Activated T-helper 1 cell treated with Interleukin-2 at 50 U/mL for 16 hours (primary cell): ENCODE data around the gene STK32B.
"Not testable (repeated sequence)": the region's sequence is repeated elsewhere in the genome, so short reads cannot be mapped to it uniquely, and the experiment has no call there.

Source experiments
- DNase-seq: peaks from one replicate; pipeline ENCODE4 v3.0.0-alpha.2; 2020; ENCODE audit warnings: low read depth

Gene STK32B

DNA sequence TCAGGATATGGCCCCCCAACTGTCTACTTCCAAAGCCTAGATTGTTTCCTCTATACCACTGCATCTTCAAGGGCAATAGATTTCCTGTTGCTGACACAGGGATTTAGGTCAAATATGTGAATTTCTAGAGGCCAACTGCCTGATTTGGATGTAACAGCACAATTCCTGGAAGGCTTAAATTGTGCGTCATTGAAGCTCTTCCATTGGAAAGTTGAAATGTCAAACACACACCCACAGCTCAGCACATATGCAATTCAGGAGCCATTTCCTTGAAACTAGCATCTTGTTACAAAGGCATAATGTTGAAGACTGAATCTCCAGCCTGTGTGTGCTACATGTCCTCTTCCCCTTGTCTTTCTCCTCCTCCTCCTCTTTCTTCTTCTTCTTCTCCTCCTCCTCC lies 158.6 kb downstream of the STK32B start:
- no peak for DNase-seq

GRCh38 chr4:5211282-5211839 lies 160.1 kb downstream of the STK32B start:
- no peak for DNase-seq

DNA sequence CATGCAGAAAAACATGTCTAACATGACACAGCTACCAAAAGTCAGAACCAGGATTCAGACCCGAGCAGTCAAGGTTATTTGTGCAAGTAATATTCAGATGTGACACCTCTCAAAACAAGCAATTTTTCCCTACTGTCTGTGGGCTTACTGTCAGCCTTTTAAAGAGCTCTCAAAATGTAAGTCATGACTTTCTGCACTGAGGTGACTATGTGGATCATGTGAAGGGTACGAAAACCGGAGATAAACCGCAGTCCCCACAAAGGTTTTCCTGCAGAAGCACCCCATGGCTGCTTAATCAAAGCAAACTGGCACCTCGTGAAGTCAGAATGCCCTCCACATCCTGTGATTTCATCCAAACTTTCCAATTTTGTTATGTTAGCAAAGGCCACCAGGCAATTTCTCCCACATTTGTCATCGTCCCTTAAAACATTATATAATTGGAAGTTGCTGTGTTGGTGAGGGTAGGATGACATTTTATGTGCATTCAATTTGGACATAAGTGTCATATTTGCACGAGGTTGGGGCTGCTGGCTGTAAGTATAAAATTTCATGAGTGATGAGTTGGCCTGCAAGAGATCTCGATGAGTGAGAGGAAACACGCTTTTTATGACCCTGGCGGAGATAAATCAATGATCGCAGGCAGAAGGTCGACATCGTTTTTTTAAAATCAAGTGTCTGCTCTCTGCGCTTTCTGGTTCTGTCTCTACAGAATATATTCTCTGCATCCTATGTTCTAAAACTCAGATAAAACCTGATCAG lies 161.2 kb downstream of the STK32B start:
- no peak for DNase-seq

DNA sequence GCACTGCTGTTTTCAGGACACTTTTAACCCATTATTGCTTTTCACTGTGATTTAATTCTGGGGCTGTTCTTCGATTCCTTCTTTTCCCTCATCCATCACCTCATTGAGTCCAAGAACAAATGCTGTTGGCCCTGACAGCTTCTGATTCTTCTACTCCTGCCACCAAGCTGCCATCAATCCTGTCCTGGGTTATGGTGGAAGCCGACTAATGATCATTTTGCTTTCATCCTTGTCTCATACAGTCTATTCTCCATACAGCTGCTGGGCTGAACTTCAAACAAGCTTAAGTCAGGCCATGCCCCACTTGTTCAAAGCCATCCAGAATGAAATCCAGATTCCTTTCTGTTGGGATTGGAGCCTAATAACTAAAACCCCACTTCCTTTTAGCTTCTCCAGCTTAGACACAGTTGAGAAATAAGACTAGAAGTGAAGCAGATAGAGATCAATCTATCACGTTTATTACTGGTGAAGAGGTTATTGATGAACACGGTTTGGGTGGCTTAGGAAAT lies 161.9 kb downstream of the STK32B start:
- no peak for DNase-seq

GRCh38 chr4:5215321-5215720 lies 164.0 kb downstream of the STK32B start:
- no peak for DNase-seq

DNA sequence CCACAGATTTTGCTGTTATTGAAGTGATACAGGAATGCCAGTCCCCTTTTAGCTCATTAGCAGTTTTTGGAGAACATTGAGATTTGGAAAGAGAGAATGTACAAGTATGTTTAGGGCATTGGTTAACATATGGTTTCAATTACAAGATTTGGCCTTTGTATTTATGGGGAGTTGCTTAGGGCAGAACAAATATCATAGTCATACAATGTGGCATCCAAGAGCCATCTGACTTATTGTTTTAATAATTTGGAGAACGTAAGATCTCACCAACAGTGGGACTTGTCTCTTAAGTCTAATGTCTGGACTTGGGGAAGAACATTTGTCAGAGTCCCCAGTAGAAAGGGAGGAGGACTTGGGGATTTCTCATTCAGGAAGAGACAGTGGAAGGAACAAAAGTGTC lies 166.1 kb downstream of the STK32B start:
- DNase-seq, result no peak

DNA sequence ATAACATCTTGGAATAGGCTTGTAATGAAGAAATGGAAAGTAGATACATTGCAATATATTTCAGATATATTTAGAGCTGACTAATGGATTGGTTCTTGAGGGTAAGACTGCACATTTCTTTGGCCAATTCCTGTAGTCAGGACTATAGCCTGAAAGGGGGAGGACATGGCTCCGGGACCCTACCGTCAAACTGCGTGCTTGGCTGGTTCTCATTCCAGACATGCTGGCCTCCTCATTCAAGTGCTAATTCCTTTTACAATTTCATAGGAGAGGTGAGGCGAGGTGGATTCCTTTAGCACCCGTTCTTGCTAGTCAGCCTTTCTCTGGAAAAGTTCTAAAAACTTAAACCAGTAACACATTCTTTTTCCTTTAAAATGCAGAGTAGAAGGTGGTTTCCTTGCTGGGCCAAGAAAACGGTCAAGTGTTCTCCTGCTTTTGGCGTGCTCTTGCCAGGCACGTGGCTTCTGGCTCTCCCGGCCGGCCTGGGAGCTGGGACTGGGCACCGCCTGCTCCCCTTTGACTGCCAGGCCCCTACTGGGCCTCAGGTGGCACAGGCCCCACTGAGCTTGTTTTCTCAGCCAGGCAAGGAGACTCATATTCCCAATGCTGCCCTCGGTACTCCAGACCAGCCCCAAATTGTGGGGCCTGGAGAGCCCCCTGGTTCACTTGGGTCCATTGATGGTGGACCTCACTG lies 167.2 kb downstream of the STK32B start:
- no peak for DNase-seq

DNA sequence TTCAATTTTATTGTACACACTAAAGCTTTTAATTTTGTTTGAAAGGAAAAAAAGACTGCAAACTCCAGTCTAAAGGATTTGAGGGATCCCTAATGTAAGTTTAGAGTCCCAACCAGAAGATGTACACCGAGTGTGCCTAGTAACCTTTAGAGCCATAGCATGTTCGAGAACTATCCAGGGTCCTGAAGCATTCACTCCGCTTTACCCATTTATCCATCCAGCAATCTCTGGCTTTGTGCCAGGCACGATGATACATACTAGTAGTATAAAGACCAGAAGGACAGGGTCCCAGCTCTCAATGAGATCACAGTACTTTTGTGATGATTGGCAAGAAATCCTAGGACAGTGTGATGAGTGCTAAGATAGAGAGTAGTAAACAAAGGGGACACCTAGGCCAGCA lies 168.7 kb downstream of the STK32B start:
- DNase-seq, result no peak

DNA sequence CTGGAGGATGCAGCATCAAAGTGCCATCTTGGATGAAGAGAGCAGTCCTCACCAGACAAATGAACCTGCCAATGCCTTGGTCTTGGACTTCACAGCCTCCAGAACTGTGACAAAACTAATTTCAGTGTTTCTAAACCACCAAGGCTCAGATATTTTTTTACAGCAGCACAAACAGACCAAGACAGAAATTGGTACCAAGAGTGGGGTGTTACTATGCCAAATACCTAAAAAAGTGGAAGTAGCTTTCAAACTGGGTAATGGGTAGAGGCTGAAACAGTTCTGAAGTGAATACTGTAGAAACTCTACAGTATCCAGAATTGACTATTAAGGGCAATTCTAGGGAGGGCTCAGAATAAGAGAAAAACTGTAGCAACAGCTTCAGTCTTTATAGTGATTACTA lies 170.8 kb downstream of the STK32B start:
- no peak for DNase-seq

DNA sequence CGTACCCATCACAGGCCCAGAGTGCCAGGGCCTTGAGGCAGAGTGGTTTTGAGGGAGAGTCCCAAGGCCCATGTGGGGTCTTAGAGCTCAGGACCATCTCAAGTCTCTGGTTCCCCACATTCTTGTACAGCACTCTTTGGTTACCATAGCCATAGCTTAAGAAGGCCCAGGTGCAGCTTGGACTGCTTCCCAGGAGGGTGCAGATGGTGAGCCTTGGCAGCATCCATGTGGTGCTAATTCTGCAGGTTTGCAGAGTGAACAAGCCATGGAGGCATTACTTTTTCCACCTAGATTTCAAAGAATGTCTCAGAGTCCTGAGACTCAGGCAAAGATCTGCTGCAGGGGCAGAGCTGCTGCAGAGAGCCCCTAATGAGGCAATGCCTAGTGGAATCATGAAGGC lies 171.7 kb downstream of the STK32B start:
- DNase-seq, result no peak

DNA sequence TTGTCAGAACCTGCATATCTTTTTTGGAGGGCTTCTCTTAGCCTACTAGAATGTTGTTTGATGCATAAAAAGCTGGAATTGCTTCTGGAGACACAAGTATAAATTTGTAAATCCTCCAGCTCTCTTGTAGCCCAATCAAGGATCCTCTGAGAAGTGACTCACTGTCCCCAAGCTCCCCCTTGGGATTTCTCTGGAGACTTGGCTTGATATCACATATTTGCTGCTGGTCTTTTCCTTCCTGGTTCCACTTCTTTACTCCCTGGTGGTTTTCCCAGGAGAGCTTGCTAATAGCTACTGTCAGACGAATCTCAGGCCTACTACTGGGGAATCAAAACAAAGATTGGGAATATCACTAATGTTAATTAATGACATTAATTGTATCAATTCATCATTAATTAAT lies 173.1 kb downstream of the STK32B start:
- no peak for DNase-seq

DNA sequence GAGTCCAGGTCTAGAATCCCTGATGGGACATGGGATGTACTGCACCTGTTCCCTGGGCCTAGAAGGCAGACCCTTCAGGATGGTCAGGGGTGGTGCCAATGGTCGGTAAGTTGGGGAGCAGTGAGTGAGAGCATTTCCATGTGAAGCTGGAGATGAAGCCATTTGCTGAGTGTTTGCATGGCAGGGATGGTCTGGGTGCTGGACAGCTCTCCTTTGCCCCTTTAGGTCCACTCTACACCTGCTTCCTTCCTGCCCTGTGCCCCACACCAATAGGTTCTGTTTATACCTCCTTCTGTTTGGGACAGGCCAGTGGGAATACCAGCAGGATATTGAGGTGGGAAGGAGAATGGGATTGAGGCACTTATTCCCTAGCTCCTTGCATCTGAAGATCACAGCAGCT lies 181.3 kb downstream of the STK32B start:
- no peak for DNase-seq

DNA sequence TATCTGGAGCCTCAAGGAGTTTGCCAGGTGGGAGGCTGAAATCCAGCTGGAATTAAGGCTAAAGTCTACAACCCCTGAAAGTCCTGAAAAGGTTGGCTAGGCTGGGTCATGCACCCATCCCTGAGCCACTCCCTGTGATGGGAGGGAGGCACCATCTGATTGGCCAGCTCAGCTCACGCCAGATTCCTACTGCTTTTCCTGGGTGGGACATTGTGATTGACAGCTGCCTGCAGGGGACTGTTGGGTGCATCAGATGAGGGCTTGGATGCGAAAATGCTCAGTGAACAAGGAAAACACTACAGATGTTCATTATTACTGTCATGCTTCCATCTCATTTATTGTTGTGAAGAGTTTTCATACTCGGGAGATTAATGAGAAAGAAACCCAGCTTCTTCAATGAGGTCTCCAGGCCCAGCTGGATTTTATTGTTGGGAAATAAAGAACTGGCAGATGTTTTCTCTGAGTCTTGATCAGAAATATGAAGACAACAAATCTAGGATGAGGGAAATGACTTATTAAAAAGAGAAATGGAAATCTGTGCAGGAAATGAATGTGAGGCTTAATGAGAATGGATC lies 185.9 kb downstream of the STK32B start:
- DNase-seq, result no peak

DNA sequence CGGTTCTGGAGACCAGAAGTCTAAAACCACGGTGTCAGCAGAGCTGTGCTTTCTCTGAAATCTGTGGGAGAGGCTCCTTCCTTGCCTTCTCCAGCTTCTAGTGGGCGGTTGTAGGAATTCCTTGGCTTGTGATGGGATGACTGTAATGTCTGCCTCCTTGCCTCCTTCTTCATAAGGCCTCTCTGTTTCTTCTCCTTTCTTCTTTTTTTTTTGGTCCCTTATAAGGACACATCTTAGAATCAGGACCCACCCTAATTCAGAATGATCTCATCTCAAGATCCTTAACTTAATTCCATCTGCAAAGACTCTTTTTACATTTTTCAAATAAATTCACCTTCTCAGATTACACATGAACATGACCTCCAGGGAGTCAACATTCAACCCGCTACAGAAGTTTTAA lies 186.9 kb downstream of the STK32B start:
- DNase-seq, result no peak

GRCh38 chr4:5247061-5247460 lies 195.8 kb downstream of the STK32B start:
- DNase-seq, result not testable (repeated sequence)

DNA sequence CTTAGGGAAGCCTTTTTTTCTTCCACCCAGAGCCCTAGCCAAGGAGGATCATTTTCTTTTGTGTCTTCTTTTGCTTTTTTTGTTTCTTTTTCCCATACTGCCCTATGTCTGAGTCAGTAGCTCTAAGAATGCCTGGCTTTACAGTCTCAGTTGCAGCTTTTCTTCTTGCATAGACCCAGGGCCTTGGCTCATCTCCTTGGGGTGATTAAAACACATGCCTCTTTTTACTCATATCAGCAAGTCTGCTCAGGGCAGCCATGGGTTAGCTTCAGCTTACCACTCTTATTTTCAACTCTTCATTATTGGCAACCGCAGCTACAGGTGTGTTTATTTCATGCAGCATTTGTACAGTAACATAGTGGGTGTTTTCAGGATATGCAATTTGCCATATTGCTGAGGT lies 196.5 kb downstream of the STK32B start:
- DNase-seq, result no peak

DNA sequence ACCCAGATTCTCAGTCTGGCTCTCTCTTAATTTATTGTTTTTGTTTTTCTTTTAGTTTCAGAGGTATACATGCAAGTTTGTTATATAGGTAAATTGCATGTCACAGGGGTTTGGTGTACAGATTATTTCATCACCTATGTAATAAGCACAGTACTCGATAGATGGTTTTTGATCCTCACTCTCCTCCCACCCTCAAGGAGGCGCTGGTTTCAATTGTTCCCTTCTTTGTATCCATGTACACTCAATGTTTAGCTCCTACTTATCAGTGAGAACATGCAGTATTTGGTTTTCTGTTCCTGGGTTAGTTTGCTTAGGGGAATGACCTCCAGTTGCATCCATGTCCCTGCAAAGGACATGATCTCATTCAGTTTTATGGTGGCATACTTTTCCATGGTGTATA lies 198.4 kb downstream of the STK32B start:
- no peak for DNase-seq

- DNase-seq, result not testable (repeated sequence)
Measured at GRCh38 chr4:5250536-5250935, 199.3 kb downstream of the STK32B start.

DNA sequence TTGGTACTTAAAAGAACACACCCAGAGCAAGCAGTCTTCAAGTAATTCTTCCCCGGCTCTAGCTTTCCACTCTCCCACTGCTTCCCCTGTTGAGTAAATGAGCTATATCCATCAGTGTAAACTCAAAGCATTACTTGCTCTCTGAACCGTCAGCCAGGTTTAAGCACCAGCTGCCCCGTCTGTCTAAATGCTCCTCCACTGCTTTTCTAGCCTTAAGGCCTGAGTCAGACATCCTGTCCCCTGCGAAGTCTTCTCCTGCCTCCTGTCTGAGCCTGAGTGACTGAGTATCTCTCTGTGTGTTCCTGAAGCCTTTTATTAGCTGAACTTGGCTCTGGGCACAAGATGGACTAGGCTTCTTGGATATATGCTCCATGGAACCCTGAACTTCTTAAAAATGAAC lies 205.1 kb downstream of the STK32B start:
- DNase-seq, result no peak

DNA sequence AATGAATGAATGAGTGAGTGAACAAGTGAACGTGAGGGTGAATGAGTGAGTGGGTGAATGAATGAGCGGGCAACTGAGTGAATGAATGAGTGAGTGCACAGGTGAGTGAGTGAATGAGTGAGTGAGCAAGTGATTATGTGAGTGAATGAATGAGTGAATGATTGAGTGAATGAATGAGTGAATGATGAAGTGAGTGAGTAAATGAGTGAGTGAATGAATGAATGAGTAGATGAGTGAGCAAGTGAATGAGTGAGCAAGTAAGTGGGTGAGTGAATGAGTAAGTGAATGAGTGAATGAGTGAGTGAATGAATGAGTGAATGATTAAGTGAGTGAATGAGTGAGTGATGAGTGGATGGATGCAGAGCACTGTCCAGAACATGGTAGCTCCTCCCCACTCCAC lies 205.8 kb downstream of the STK32B start:
- no peak for DNase-seq

GRCh38 chr4:5259471-5259870 lies 208.2 kb downstream of the STK32B start:
- no peak for DNase-seq

DNA sequence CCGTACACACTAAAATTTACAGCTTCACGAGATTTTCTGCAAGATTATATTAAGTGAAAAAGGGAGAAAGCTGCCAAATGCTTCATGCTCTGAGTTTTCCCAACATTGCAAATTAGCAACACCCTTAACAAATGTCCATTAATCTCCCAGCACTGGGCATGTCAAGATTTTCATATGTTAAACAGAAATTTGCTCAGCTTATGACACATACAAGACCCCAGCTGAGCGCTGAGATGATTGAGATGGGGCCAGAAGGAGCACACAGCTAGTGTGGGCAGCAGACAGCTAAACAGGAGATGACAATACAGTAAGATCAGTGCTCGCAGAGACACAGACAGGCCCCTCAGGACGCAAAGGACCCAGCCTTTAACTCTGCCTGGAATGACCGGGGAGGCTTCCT lies 208.8 kb downstream of the STK32B start:
- DNase-seq, result no peak

GRCh38 chr4:5261866-5262265 lies 210.6 kb downstream of the STK32B start:
- DNase-seq, result no peak
